Measurements from ENCODE around the gene ARHGAP25. TPM values are rescaled to one million over a fixed set of nuclear protein-coding genes. Genes with fewer than 3 reads are reported as not detected.

The ARHGAP25 gene
- polyA plus RNA-seq, 3 donors: 20.8 to 56.8 (median 36.3) TPM

- H4K20me1 ChIP-seq (ENCODE audit: insufficient read depth, low read length): peaks cover 52% of the 10 kb centered on the region
- no peaks in the 10 kb centered on the region for H3K9me3 ChIP-seq (replicated peaks in 1 of 2; ENCODE audit: control insufficient read depth in 1 of 2, insufficient read depth in 1 of 2, low read length in 2 of 2)
- peaks cover 11 to 41% of the 10 kb centered on the region in 2 donors for H3K36me3 ChIP-seq (replicated peaks in 1 of 2; ENCODE audit: control insufficient read depth in 1 of 2, insufficient read depth in 2 of 2, low read length in 2 of 2)
- H3K4me1 ChIP-seq (ENCODE audit: control insufficient read depth in 1 of 2, insufficient read depth in 2 of 2, low read length in 2 of 2): peaks cover 71 to 80% of the 10 kb centered on the region in 2 donors
- no peak overlapping the region for H3K9ac ChIP-seq (ENCODE audit: insufficient read depth, low read length, poor library complexity, severe bottlenecking)
- peaks cover 85% of the 10 kb centered on the region for H3K4me1 Mint-ChIP-seq
- H3K27ac ChIP-seq (ENCODE audit: low read depth in 1 of 2, low read length in 2 of 2): peak overlapping the region in 1 of 2 donors; percentile 96
- H3K4me3 Mint-ChIP-seq: no peak overlapping the region
- peak overlapping the region; percentile 73 to 98 (median 87) for H3K27ac Mint-ChIP-seq
- peaks cover 48 to 64% of the 10 kb centered on the region in 2 donors for H3K36me3 Mint-ChIP-seq
- peak in 1 of 3 donors; percentile 4 for DNase-seq
- no peaks in the 10 kb centered on the region for H3K27me3 Mint-ChIP-seq (ENCODE audit: low read depth in 3 of 3)
- TF ChIP-seq CTCF (IDR thresholded peaks at IDR 0.05): no peak
- intact Hi-C loops (cut with micrococcal nuclease): loop anchor here (2.0 to 10.0 kb wide), 4 partner anchors 13 to 285 kb away; partner anchors contain the start of genes APLF (in 1 of the 2) and FBXO48 (in 1 of the 2)
- no peak overlapping the region for H2AFZ ChIP-seq (ENCODE audit: insufficient read depth, low read depth, low read length, poor library complexity, severe bottlenecking)
- H3K9me3 Mint-ChIP-seq: peaks cover 0 to 4% (median 0%) of the 10 kb centered on the region in 7 donors
- H3K4me2 ChIP-seq (replicated peaks; ENCODE audit: extremely low read depth, low read length, poor library complexity, severe bottlenecking): no peak overlapping the region
- WGBS (ENCODE audit: insufficient coverage): 80% methylated on average over 5 of the region's 6 CpGs
- no peaks in the 10 kb centered on the region for H3K27me3 ChIP-seq (ENCODE audit: control insufficient read depth in 2 of 2, insufficient read depth in 2 of 2, low read length in 2 of 2)
- no peak overlapping the region for H3K4me3 ChIP-seq (replicated peaks in 1 of 3; ENCODE audit: low read depth in 2 of 3, low read length in 3 of 3)
- peaks cover 100% of the 10 kb centered on the region for H3K79me2 ChIP-seq (ENCODE audit: insufficient read depth, low read length)
Measured at GRCh38 chr2:68749345-68749744, 14.7 kb downstream of the ARHGAP25 start.

GRCh38 chr2:68750592-68751396 is 16.2 kb downstream of the ARHGAP25 start:
- Histone ChIP-seq H3K9me3 (replicated peaks in 1 of 2; ENCODE audit: control insufficient read depth in 1 of 2, insufficient read depth in 1 of 2, low read length in 2 of 2) (no peaks in the 10 kb centered on the region), H3K79me2 (ENCODE audit: insufficient read depth, low read length) (peaks cover 100% of the 10 kb centered on the region), H2AFZ (ENCODE audit: insufficient read depth, low read depth, low read length, poor library complexity, severe bottlenecking) (no peak overlapping the region), H3K9ac (ENCODE audit: insufficient read depth, low read length, poor library complexity, severe bottlenecking) (no peak overlapping the region), H3K4me3 (replicated peaks in 1 of 3; ENCODE audit: low read depth in 2 of 3, low read length in 3 of 3) (no peak overlapping the region), H4K20me1 (ENCODE audit: insufficient read depth, low read length) (peaks cover 40% of the 10 kb centered on the region), H3K4me2 (replicated peaks; ENCODE audit: extremely low read depth, low read length, poor library complexity, severe bottlenecking) (no peak overlapping the region), H3K27me3 (ENCODE audit: control insufficient read depth in 2 of 2, insufficient read depth in 2 of 2, low read length in 2 of 2) (no peaks in the 10 kb centered on the region), H3K27ac (ENCODE audit: low read depth in 1 of 2, low read length in 2 of 2) (peak overlapping the region in 1 of 2 donors; percentile 59), H3K4me1 (ENCODE audit: control insufficient read depth in 1 of 2, insufficient read depth in 2 of 2, low read length in 2 of 2) (peaks cover 56 to 66% of the 10 kb centered on the region in 2 donors), H3K36me3 (replicated peaks in 1 of 2; ENCODE audit: control insufficient read depth in 1 of 2, insufficient read depth in 2 of 2, low read length in 2 of 2) (peaks cover 8 to 47% of the 10 kb centered on the region in 2 donors)
- Mint-ChIP-seq H3K27ac (peak overlapping the region in 6 of 7 donors; percentile 27 to 91 (median 82)), H3K4me1 (peaks cover 76% of the 10 kb centered on the region), H3K4me3 (no peak overlapping the region), H3K9me3 (no peaks in the 10 kb centered on the region), H3K27me3 (ENCODE audit: low read depth in 3 of 3) (no peaks in the 10 kb centered on the region), H3K36me3 (peaks cover 42 to 59% of the 10 kb centered on the region in 2 donors)
- 95% methylated on average over 8 of the region's 12 CpGs for WGBS (ENCODE audit: insufficient coverage)
- intact Hi-C loops (cut with micrococcal nuclease): no loop called here
- no peak for DNase-seq
- no peak for TF ChIP-seq CTCF (IDR thresholded peaks at IDR 0.05)

All from CD14-positive monocyte (primary cell).